NAMALWA (cell line): ENCODE data around the gene CD81.
A peak's percentile ranks its signal among the peaks of the same experiment; 100 is the strongest.

Source experiments
- DNase-seq: peaks from one replicate; pipeline ENCODE4 v3.0.0-alpha.2; 2015; ENCODE audit warnings: low spot score

Gene CD81

DNA sequence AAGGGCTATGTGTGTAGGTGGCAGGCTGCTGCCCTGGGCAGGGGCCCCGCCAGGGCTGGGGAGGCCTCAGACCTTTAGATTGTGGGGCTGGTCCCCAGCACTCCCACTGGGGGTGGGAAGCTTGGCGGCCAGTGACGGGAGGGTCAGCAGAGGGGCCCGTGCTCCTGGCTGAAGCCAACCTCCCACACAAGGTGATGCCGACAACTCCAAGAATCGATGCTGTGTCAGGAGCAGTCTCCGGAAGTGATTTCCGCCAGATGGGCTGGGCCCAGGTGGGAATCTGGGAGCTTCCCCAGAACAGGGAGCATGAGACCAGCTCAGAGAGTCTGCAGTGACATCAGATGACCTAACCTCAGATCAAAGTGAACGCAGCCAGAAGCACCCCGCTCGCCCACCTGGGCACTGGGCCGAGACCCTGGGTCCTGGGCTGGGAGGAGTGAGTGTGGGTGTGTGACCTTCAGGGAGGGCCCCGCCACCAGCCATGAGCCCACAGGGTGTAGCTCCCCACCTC is 59.5 kb downstream of the CD81 start:
- no peak for DNase-seq

DNA sequence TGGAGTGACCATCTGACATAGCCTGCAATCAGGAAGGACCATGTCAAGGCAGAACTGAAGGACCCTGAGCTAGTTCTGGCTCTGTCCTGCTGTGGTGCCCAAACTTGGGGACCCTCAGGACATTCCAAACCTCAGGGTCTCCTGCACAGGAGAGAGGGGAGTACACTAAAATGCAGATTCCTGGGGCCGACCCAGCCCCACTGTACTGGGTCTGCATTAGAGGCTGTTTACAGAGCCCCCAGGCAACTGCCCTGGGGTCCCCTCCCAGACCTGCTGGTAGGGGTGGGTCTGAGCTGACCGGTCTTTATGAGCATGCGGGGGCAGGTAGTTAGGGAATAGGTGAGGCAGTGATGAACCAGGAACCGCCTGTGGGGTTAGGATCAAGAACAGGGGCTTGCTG is 60.4 kb downstream of the CD81 start:
- DNase-seq: no peak

DNA sequence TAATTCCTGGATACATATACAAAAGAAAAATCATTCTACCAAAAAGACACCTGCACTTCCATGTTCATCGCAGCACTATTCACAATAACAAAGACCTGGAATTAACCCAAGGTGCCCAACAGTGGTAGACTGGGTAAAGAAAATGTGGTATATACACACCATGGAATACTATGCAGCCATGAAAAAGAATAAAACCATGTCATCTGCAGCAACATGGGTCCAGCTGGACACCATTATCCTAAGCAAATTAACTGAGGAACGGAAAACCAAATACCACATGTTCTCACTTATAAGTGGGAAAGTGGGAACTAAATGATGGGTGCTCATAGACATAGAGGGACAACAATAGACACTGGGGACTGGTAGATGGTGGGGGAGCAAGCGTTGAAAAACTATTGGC is 62.7 kb downstream of the CD81 start:
- DNase-seq: no peak

DNA sequence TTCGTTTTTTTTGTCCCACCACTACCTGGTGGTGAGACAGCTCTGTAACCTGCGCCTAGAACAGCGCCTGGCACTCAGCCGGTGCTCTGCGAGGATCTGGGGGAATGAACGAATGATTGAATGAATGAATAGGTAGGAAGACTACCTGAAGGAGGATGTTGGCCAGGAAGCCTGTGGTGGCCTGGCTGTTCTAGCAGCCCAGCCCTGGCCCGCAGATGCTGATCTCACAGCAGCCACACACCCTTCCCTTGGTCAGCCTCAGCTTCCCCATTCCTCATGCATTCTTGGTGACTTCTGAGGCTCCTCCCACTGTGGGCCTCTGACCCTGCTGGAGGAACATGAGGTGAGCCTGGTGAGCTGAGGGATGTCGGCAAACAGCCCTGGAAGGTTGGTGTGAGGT is 63.5 kb downstream of the CD81 start:
- DNase-seq: no peak

DNA sequence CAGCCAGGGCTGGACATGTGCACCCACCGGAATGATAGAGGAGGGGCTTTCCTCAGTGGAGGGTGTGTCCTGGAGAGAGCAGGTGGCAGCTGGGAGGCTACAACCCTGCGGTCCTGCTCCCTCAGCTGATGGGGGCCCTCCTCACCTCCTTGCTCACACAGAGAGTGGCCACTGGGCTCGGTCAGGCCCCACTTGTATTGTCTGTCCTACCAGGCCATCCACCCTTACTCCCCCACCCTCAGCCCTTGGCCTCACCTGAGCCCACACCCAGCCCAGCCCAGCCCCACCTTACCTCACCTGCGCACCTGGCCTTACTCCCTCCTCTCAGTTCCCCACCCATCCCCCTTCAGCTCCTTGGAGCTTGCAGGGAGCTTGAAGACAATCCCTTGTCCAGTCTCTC is 64.1 kb downstream of the CD81 start:
- DNase-seq: no peak

DNA sequence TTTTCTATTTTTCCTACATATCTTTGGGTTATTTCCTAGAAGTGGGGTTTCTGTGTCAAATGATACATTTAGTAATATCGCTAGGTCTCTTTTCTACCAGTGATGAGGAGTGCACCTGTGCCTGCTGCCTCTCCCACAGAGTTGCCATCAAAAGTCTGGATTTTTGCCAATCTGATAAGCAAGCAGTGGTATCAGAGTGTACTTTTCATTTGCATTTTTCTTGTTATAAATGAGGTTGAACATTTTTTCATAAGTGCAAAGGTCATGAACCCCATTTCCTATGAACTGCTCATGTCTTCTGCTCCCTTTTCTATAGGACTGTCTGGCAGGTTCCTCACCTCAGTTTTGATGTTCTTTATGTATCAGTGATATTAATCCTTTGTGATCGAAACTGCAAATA is 65.5 kb downstream of the CD81 start:
- DNase-seq: no peak

DNA sequence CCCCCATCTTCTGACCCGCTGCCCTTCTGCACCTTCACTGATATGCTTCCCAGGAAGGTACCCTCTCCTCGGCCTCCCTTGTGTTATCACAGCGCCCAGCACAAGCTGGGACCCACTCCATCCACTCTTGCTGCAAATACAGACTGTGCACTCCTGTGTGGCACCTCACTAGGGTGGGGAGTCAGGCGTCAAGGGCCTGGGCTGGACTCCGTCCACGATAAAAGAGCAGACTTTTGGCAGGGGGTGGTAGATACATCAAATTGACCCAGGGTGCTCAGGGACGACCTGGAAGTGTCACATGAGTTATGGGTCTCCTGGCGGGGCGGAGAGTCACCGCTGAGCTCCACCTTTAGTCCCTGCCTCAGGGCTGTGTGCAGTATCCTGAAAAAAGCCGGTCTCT is 66.3 kb downstream of the CD81 start:
- DNase-seq: no peak

DNA sequence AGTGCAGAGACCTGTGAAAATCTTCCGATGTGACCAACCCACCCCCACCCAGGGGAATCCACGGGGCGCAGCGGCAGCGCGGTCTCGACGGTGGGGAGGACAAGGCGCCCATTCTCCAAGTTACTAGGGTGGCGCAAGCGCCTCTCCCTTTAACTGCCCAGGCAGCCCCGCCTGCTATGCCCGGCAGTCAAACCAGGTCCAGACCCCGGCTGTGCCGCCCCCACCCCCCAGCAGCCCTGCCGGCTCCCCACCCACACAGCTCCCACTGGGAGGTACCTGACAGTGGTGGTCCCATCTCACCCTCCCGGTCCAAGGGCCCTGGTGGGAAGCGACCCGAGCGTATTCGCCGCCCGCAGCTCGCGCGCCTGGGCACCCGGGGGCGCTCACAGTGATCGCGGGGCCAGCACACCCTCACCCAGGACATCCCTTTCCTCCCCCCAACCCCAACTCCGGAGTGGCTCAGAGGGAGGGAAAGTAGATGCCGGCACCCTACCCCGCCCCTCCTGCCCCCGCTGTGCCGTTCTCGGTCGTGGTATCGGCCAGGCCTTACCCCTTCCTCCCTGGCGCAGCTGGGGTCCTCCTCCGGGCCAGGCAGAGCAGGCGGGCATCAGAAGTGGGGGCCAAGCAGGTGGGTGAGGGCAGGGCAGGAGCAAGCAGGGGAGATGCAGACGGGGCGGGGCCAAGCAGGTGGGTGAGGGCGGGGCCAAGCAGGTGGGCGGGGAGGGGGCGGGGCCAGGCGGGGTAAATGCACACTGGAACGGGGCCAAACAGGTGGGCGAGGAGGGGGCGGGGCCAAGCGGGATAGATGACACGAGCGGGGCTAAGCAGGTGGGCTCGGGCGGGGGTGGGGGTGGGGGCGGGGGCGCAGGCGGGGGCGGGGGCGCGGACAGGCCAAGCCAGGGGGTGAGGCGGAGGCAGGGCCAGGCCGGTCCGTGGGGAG is 67.0 kb downstream of the CD81 start, which contains the start of gene TRPM5:
Gene TRPM5 (minus strand): TSS at position 634 of the 940 bp plus-strand sequence. CDS start 21,478 bp downstream, outside the sequence.
- peak; percentile 69 for DNase-seq

DNA sequence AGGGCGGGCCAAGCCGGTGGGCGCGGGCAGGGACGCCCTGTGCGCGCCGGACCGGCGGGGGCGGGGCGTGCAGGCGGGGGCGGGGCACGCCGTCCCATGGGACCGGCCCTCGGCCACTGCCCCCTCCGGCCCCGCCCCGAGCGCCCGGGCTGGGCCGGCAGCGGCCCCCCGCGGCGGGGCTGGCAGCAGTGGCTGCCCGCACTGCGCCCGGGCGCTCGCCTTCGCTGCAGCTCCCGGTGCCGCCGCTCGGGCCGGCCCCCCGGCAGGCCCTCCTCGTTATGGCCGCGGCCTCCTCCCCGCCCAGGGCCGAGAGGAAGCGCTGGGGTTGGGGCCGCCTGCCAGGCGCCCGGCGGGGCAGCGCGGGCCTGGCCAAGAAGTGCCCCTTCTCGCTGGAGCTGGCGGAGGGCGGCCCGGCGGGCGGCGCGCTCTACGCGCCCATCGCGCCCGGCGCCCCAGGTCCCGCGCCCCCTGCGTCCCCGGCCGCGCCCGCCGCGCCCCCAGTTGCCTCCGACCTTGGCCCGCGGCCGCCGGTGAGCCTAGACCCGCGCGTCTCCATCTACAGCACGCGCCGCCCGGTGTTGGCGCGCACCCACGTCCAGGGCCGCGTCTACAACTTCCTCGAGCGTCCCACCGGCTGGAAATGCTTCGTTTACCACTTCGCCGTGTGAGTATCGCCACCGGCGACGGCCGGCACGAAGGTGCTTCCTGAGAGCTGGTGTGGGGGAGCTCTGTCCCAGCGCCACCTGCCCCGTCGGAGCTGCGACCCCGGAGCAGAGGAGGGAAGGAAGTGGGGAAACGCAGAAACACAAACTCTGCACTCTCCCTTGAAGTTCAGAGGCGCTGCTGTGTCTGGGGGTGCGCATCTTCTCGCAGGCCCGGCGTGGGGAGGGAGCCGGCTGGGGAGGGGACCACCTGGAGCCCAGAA is 68.0 kb downstream of the CD81 start, which contains the start of gene KCNQ1:
Gene KCNQ1 (plus strand): TSS at position 188 of the 925 bp plus-strand sequence. CDS start 91 bp downstream, at position 279.
- no peak for DNase-seq

DNA sequence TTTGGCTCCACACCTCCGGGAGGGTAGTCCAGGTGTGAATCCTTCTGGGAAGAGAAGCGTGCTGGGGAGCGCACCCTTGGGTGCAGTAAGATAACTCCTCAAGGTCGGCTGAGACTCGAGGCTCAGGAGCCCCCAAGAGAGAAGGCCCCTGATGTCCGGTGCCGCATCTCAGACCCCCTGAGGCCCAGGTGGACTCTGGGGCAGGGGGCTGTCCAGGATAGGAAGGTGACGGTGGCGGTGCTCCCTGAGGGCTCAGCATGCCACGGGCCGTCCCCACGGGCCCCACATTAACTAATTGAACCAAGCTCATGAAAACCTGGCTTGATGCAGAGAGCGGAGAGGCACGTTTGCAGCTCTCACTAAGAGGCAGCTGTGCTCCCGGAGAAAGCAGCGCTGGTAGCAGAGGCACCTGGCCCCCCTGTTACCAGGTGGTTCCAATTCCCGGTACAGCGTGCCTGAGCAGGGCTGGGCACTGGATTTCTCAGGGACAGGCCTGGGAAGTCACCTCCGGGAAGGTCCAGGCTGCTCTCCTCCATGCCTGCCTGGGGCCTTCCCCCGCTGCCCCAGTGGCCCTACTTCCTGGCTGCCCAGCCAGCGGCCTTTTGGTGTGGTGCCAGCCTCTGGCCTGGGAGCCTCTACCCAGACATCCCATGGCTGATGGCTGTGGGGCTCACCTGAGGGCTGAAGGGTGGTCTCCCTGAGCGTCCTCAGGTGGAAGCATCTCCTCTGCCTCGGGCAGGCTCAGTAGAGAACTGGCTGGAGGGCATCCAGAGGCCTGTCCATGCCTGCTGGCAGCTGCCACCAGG is 68.8 kb downstream of the CD81 start:
- DNase-seq: no peak

DNA sequence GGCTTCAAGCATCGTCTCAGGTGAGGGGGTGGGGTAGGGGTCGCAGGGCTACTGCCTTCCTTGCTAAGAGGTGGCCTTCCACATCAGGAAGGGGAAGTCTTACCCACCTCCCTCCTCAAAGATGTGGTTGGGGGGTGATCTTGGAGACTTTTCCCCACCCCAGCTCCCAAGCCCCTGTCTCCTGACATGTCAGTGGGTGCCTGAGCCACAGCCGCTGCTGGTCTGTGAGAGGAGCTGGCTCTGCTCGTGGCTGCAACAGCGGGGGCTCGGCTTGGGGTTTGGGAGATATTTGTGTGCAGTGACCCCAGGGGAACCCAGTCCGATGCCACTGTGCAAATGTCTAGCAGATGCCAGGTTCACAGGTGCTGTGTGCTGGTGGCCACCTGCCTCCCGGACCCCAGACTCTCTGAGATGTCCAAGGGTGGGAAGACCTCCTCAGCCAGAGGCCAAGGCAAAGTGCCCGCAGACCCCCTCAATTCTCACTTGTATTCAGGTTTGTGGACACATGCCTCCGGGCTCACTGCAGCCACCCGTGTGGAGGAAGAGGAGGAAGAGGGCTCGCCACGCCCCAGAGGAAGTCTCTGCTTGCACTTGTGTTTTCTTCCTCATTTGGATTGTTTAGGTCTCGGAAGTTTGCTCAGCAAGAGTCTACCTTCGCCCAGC is 69.6 kb downstream of the CD81 start:
- peak; percentile 55 for DNase-seq
